ENCODE data around the gene KMO. TPM values are rescaled to one million over a fixed set of nuclear protein-coding genes. Genes with fewer than 3 reads are reported as not detected.

KMO gene
- total and polyA plus RNA-seq, 4 donors = 10.2 to 37.3 (median 19.6) TPM

DNA sequence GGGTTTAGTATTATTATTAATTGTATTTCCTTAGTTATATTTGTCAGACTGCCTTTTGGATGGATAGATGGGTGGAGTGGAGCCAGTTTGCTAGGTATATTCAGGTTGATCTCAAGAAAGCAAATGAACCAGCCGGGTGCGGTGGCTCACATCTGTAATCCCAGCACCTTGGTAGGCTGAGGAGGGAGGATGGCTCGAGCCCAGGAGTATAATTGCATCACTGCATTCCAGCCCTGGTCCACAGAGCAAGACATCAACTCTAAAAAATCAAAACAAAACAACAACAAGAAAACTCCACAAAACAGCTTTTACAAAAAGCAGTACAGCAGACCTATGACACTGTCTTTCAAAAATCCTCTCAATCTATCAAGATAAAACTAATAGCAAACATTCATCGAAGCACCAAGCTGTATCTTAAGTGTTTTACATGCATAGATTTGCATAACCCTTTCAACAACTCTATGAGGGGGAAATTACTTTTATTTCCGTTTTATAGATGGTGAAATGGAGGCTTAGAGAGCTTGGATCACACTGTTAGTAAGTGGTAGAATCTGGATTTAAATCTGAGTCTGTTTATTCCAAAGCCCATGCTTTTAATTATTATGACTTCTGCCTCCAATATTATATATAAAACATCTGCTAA, 25.5 kb downstream of the KMO start:
- Histone ChIP-seq H3K9ac (ENCODE audit: low read depth in 1 of 2, low read length in 2 of 2) (no peak overlapping the region), H3K27ac (ENCODE audit: low read depth in 1 of 2, low read length in 2 of 2) (peak overlapping the region; percentile 41 to 51), H3K36me3 (ENCODE audit: control insufficient read depth in 4 of 4, insufficient read depth in 3 of 4, low read depth in 1 of 4, low read length in 3 of 4) (peaks cover 0 to 10% (median 5%) of the 10 kb centered on the region in 4 donors), H3K27me3 (ENCODE audit: control insufficient read depth in 4 of 4, insufficient read depth in 4 of 4, low read length in 3 of 4) (no peaks in the 10 kb centered on the region), H3K4me3 (ENCODE audit: low read depth in 1 of 3, low read length in 3 of 3) (no peak overlapping the region), H3K9me3 (ENCODE audit: control insufficient read depth in 4 of 4, low read length in 3 of 4) (no peaks in the 10 kb centered on the region), H3K4me1 (ENCODE audit: control insufficient read depth in 4 of 4, insufficient read depth in 4 of 4, low read length in 3 of 4) (peaks cover 6 to 40% (median 37%) of the 10 kb centered on the region in 4 donors)
- TF ChIP-seq NR2F2 (IDR thresholded peaks at IDR 0.05) (no peak), CTCF (IDR thresholded peaks at IDR 0.05; ENCODE audit: low read depth, low read length, missing input control) (no peak), SP1 (IDR thresholded peaks at IDR 0.05) (no peak), RXRA (IDR thresholded peaks at IDR 0.05) (no peak), FOXA2 (IDR thresholded peaks at IDR 0.05) (no peak), RAD21 (IDR thresholded peaks at IDR 0.05) (no peak), GABPA (IDR thresholded peaks at IDR 0.05 in 1 of 2, conservative IDR thresholded peaks at IDR 0.05 in 1 of 2) (no peak), HNF4G (IDR thresholded peaks at IDR 0.05) (no peak), YY1 (IDR thresholded peaks at IDR 0.05) (no peak), HNF4A (conservative IDR thresholded peaks at IDR 0.05) (peak; percentile 17 to 29)
- TF ChIP-seq, protein P1, sequence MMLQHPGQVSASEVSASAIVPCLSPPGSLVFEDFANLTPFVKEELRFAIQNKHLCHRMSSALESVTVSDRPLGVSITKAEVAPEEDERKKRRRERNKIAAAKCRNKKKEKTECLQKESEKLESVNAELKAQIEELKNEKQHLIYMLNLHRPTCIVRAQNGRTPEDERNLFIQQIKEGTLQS (IDR thresholded peaks at IDR 0.05) = peak; percentile 49
- 45% methylated on average over 5 of the region's 5 CpGs for WGBS
- DNase-seq (ENCODE audit: low spot score) = no peak

- Histone ChIP-seq H3K36me3 (ENCODE audit: control insufficient read depth in 4 of 4, insufficient read depth in 3 of 4, low read depth in 1 of 4, low read length in 3 of 4) (peaks cover 0 to 16% (median 10%) of the 10 kb centered on the region in 4 donors), H3K4me1 (ENCODE audit: control insufficient read depth in 4 of 4, insufficient read depth in 4 of 4, low read length in 3 of 4) (peaks cover 6 to 40% (median 34%) of the 10 kb centered on the region in 4 donors), H3K27ac (ENCODE audit: low read depth in 1 of 2, low read length in 2 of 2) (peak overlapping the region; percentile 70 to 86), H3K4me3 (ENCODE audit: low read depth in 1 of 3, low read length in 3 of 3) (no peak overlapping the region), H3K9ac (ENCODE audit: low read depth in 1 of 2, low read length in 2 of 2) (peak overlapping the region in 1 of 2 donors; percentile 68), H3K27me3 (ENCODE audit: control insufficient read depth in 4 of 4, insufficient read depth in 4 of 4, low read length in 3 of 4) (no peaks in the 10 kb centered on the region), H3K9me3 (ENCODE audit: control insufficient read depth in 4 of 4, low read length in 3 of 4) (no peaks in the 10 kb centered on the region)
- WGBS = 43% methylated on average over 4 of the region's 4 CpGs
- TF ChIP-seq HNF4A (conservative IDR thresholded peaks at IDR 0.05) = peak; percentile 95 to 98
- TF ChIP-seq REST (IDR thresholded peaks at IDR 0.05) = peak; percentile 73
- TF ChIP-seq ZBTB33 (IDR thresholded peaks at IDR 0.05) = peak; percentile 70
- peak; percentile 41 for TF ChIP-seq NR2F2 (IDR thresholded peaks at IDR 0.05)
- peak; percentile 92 for TF ChIP-seq HNF4G (IDR thresholded peaks at IDR 0.05)
- TF ChIP-seq YY1 (IDR thresholded peaks at IDR 0.05) = peak; percentile 80
- no peak for TF ChIP-seq CTCF (IDR thresholded peaks at IDR 0.05; ENCODE audit: low read depth, low read length, missing input control)
- peak; percentile 85 to 92 for TF ChIP-seq RXRA (IDR thresholded peaks at IDR 0.05)
- TF ChIP-seq, protein P1 (IDR thresholded peaks at IDR 0.05) = peak; percentile 87
- TF ChIP-seq JUND (IDR thresholded peaks at IDR 0.05) = peak; percentile 88 to 90
- no peak for TF ChIP-seq FOXA1 (IDR thresholded peaks at IDR 0.05)
- peak; percentile 45 to 61 for TF ChIP-seq RAD21 (IDR thresholded peaks at IDR 0.05)
- peak; percentile 88 for TF ChIP-seq SP1 (IDR thresholded peaks at IDR 0.05)
- no peak for TF ChIP-seq TAF1 (conservative IDR thresholded peaks at IDR 0.05)
- peak in 1 of 2 donors; percentile 32 for TF ChIP-seq GABPA (IDR thresholded peaks at IDR 0.05 in 1 of 2, conservative IDR thresholded peaks at IDR 0.05 in 1 of 2)
- TF ChIP-seq EGR1 (IDR thresholded peaks at IDR 0.05; ENCODE audit: low read depth in 2 of 2) = peak in 1 of 2 donors; percentile 85
- TF ChIP-seq MAX (IDR thresholded peaks at IDR 0.05) = peak; percentile 64
- peak; percentile 45 for TF ChIP-seq FOXA2 (IDR thresholded peaks at IDR 0.05)
- no peak for DNase-seq (ENCODE audit: low spot score)
Observed at GRCh38 chr1:241560146-241560848, 28.1 kb downstream of the KMO start.
